ENCODE data around the gene FTCD.
"Not testable (repeated sequence)": the region's sequence is repeated elsewhere in the genome, so short reads cannot be mapped to it uniquely, and the experiment has no call there.

FTCD gene

DNA sequence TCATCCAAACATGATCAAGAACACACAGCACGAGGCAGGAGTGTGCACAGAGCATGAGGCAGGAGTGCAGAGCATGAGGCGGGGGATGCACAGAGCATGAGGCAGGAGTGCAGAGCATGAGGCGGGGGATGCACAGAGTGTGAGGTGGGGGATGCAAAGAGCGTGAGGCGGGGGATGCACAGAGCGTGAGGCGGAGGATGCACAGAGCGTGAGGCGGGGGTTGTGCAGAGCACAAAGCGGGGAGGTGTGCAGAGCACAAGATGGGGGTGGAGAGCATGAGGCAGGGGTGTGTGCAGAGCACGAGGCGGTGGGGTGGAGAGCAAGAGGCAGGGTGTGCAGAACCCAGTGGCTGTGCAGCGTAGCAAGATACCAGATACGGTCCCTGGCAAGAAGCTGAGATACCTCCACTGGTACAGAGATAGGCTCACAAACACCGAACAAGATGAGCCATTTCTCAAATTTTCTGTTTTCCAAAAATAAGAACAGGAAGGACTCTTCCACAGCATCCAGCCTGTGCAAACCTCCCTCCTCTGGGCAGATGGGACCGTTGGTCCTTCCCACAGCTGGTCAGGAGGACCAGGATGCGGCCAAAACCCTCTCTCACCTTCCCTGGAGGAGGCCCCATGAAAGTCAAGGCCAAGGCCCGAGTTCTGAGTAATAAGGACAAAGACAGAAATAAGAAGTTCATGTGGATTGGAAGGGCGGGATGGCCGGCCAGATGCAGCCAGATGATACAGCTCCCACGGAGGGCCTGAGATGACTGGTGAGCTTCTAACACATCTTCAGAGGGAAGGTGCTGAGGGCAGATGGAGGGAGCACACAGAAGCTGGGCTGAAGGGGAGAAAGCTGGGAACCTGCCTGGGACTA lies 16.9 kb upstream of the FTCD start:
- no peak for FAIRE-seq
- no peak for DNase-seq (ENCODE audit: insufficient read length, low spot score)

DNA sequence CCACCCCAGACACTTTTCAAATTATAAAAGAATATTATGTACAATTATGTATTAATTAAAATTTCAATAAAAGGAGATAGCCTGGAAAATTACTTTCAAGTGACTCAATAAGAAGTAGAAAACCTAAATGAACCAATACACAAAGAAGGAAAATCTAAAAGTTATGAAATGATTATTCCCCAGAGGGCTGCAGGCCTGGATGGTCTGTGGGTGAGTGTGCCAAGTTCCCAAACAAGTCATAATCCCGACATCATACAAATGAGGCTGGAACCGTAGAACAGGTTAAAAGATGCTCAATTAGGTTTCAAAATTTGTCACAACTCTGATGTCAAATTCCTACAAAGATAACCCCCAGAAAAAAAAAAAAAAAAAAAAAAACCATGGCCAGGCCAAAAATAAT lies 16.2 kb upstream of the FTCD start:
- FAIRE-seq, result no peak

DNA sequence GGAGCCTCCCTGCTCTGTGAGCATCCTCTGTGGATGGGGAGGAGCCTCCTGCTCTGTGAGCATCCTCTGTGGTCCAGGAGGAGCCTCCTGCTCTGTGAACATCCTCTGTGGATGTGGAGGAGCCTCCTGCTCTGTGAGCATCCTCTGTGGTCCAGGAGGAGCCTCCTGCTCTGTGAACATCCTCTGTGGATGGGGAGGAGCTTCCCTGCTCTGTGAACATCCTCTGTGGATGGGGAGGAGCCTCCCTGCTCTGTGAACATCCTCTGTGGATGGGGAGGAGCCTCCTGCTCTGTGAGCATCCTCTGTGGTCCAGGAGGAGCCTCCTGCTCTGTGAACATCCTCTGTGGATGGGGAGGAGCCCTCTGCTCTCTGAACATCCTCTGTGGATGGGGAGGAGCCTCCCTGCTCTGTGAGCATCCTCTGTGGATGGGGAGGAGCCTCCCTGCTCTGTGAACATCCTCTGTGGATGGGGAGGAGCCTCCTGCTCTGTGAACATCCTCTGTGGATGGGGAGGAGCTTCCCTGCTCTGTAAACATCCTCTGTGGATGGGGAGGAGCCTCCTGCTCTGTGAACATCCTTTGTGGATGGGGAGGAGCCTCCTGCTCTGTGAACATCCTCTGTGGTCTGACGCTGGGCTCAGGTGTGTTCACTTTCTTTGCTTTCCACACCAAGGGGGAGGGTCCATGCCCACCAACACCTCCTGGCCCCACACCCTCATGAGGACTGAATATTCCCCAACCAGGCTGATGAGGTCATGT lies 15.2 kb upstream of the FTCD start:
- not testable (repeated sequence) for FAIRE-seq; DNase-seq (ENCODE audit: insufficient read length, low spot score)

More for the DNA sequence above, 16.2 kb upstream of the FTCD start:
- DNase-seq (ENCODE audit: insufficient read length, low spot score), result no peak

DNA sequence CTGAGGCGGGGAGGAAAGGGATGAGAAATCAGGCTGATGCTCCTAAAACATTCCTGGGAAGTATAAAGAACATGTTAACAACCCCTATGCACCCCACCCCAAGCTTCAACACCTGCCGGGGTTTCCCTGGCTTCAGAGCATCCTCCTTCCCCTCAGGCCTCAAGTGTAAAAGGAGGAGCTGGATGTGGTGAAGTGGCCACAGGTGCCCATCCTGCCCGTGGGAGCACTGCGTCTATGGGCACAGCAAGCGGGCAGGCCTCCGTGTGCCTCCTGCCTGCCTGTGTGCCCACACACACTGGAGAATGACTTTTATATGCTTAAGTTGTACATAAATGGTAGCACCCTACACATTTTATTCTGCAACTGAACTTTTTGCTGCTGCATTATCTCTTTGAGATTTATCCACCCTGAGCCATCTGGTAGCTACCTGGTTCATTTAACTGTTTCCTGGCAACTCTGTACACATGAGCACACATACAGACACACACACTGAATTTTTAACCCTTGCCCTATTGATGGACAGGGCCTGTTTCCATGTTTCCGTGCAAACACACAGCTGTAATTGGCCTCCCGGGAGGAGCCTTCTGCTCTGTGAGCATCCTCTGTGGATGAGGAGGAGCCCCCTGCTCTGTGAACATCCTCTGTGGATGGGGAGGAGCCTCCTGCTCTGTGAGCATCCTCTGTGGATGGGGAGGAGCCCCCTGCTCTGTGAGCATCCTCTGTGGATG lies 13.4 kb upstream of the FTCD start:
- FAIRE-seq (no peak), DNase-seq (ENCODE audit: insufficient read length, low spot score) (no peak)

DNA sequence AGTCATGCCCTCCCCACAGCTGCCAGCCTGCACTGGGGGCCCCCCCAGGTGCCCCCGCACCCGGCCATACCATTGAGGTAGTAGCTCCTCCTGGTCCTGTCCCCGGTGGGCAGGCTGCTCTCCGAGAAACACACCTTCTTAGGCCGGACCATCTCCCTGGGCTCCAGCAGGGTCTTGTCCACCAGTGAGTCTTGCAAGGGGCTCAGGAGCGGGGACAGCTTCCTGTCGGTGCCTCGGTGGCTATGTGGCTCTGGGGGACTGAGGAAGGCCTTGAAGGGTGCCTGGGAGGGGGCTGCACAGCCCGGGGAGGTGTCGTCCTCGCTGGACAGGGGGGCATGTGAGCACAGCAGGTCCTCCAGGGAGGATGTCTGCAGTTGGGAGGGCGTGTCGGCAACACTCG lies 12.9 kb upstream of the FTCD start:
- DNase-seq (ENCODE audit: insufficient read length, low spot score) (no peak), FAIRE-seq (no peak)

DNA sequence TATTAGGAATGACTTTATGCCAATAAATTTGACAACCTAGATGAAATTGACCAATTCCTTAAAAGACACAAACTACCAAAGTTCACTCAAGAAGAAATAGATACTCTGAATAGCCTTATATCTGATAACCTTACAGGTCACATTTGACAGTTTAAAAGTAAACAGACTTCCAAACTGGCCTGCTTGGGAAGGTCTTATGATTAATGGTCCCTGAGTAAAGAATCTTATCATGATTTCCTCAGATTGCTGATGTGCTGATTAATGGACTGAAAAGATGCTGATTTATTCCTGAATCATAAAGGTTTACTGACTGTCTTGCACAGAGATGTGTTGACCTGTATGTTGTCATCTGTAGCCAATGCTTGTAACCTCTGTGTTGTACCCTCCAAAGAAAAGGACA lies 9.7 kb upstream of the FTCD start:
- DNase-seq (ENCODE audit: insufficient read length, low spot score), result no peak
- FAIRE-seq, result no peak

DNA sequence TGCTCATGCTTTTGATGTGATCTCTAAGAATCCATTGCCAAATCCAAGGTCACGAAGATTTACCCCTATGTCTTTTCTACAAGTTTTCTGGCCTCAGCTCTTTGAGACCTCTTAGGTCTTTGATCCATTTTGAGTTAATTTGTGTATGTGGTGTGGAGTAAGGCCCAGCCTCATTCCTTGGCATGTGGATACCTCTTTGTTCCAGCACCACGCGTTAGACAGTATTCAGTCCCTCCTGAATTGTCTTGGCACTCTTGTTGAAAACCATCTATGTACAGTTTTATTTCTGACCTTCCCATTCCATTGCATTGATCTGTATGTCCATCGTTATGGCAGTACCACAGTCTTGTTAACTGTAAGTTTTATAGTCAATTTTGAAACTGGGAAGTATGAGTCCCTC lies 8.0 kb upstream of the FTCD start:
- no peak for DNase-seq (ENCODE audit: insufficient read length, low spot score)
- FAIRE-seq, result no peak

DNA sequence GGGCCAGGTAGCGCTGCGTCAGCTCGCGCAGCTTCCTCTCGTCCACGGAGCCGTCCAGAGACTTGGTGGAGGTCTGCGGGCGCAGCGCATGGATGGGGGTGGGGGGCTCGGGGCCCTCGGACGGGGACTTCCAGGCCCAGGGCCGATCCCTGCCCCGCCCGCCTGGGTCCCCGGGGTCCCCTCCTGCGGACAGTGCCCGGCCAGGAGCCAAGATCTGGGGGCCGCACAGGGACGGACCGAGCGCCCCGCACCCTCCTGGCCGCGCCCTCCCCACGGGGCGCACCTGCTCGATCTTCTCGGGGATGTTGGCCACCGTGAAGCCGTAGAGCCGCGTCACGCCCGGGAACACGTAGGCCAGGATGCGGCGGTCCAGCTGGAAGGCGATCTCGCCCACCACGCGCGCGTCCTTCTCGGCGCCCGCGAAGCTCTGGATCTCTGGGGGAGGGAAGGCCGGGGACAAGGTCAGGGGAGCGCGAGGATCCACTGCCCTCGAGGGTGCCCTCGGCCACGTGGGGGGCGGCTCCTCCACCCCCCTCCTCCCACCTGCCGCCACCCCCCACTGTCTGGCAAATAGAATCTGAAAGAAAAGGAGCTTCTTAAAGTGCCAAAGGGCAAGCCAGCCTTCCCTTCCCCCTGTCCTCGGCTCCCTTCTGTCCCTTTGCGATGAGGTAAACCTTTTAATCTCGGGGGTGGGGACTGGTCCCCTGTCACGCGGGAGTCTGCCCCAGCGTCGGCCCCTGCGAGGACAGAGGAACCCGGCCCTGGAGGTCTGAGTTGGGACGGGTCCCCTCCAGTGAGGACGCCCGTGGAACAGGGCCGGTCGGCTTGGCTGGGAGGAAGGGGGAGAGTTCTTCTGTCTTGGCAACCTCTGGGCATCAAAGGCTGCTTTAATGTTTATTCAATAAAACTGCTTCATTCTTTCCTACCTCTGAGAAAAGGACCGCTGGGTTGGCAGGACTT lies 6.5 kb upstream of the FTCD start:
- DNase-seq (ENCODE audit: insufficient read length, low spot score), result no peak
- FAIRE-seq, result no peak

DNA sequence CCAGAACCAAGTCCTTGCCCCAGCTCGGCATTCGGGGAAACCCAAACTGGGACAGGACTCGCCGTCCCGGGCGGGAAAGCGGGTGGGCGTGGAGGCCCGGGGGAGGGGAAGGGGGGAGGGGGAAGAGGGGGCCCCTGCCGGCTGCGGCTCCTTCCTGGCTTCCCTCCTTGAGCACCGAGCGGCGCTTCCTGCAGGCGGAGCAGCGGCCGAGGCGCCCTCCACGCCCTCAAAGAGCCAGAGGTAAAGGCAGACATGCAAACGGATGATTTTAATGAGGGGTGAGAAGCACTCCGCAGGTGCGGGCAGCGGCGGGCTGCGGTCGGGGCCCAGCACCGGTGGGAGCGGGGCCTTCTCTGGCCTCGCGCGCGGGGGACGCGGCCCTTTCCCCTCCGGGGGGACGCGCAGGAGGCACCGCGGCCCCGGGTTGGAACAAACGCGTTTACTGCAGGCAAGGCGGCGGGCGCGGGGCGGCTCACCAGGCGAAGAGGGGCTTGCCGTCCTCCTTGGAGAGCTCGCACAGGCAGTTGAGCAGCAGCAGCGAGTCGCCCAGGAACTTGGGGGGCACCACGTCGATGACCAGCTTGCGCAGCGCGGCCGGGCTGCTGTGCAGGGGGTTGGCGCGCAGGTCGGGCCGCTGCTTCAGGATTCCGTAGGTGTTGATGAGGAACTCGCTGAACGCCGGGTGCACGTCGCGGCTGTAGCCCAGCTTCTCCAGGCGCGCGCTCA lies 5.7 kb upstream of the FTCD start:
- FAIRE-seq, result no peak

DNA sequence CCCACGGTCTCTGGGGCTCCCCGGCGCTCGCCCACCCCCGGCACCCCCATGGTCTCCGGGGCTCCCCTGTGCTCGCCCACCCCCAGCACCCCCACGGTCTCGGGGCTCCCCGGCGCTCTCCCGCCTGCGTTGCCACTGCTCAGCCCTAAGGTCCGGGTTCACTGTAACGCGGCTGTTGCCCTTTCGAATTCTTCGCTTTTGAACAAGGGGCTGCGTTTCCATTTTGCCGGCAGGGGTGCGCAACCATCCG lies 5.2 kb upstream of the FTCD start:
- DNase-seq (ENCODE audit: insufficient read length, low spot score), result no peak
- no peak for FAIRE-seq

More for the DNA sequence above, 5.7 kb upstream of the FTCD start:
- no peak for DNase-seq (ENCODE audit: insufficient read length, low spot score)

DNA sequence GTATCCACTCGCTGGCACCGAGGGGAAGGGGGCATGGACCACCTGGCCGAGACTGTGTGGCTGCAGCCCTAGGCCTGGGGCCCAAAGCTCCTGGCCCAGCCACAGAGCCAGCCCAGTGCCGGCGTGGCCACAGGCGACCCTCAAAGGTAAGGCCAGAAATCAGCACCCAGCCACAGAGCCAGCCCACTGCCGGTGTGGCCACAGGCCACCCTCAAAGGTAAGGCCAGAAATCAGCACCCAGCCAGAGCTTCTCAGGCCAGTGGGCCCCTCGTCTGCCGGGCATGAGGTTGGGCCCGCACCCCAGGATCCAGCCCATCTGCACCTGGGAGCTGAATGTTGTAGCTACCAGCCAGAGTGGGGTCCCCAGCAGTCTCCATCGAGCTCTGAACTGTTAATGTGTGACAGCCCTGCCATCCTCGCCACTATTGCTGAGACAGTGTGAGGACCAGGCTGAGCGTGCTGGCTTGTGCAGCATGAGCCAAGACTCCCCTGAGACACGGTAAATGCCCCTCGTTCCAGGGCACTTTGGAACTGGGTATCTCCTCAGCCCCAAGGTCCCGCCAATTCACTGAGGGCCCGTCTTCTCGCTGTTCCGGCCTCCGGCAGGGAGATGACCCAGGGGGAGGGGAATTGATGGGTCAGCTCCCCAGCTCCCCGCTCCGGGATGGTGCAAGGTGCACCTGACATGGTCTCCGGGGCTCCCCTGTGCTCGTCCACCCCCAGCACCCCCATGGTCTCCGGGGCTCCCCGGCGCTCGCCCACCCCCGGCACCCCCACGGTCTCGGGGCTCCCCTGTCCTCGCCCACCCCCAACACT lies 4.7 kb upstream of the FTCD start:
- FAIRE-seq, result no peak
- DNase-seq (ENCODE audit: insufficient read length, low spot score), result no peak

DNA sequence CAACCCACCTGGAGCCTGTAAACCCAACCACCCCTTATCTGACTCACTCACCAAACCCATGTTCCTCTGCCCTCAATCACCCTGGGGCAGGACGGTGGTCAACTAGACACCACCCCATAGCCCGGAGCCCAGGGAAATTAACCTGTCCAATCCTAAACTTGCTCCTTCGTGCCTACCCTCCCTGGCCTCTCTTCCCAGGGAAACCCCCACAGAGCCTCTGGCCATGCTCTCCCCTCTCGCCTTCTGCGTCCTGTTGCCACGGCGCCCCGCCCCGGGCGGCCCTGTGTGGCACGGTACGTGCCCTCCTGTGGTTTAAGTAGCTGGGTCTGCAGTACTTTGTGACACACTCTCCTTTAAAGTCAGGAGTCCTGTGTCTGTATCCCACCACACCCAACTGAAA lies 4.0 kb upstream of the FTCD start:
- DNase-seq (ENCODE audit: insufficient read length, low spot score) (no peak), FAIRE-seq (no peak)

DNA sequence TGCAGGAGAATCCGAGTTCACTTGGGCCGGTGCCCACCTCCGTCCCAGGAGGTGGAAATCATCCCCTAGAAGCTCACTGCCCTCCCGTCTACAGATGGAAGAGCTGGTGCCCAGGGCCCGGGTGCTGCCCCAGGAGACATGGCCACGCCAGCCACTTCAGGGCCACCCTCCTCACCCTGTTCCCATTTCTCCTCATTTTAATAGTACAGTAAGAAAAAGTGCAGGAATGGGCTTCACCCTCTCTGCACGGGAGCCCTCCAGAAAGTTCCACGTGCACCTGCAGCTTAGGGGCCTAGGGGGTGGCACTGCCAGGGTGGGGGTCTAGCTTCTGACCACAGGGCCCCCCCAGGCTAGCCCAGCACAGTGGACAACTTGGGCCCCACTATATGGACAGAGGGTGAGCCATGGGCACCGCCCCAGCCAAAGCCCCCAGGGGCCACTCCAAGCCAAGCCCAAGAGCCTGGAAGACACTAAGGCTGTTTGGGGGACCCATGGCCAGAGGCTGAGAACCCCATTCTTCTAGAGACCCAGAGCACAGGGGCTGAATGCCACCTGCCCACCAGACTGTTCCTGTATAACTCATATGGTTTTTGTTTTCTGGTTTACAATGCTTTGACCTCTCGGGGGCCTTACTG lies 3.4 kb upstream of the FTCD start:
- DNase-seq (ENCODE audit: insufficient read length, low spot score) (no peak), FAIRE-seq (no peak)

DNA sequence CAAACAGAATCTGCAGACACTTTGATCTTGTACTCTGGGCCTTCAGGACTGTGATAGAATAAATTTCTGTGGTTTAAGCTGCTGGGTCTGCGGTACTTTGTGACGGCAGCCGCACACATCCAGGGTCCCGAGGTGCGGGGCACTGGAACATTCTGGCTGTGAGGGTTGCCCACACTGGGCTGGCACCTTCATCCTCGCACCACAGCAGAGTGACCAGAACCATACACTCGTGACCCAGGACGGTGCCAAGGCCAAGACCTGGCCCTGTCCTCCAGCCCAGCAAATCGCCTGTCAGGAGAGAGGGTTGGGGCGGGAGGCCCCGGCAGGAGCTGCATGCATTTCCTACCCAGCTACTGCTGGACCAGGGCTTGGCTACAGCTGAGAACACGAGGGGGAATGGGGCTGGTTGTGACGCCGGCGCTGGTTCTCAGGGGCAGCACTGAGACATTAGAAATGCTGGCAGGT lies 2.6 kb upstream of the FTCD start:
- no peak for FAIRE-seq
- DNase-seq (ENCODE audit: insufficient read length, low spot score), result no peak

DNA sequence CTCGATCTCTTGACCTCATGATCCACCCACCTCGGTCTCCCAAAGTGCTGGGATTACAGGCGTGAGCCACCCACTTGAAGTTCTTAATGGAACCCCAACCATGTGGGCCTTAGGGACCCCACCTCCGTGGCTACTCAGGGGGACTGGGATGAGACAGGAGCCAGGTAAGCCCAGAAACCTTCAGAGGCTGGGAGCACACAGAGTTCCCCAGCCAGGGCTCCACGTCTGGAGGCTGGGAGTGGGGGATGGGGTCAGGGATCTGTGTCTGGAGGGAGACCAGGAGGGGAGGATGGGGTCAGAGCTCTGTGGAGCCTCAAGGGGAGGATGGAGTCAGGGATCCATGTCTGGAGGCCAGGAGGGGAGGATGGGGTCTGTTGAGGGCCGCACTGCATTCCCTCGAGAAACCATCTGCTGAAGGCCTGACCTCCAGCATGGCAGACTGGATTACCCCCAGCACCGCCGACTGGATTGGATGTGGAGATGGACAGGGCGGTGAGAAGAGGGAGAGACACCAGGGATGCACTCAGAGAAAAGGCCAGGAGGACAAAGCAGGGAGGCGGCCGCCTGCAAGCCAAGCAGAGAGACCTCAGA lies 2.1 kb upstream of the FTCD start:
- DNase-seq (ENCODE audit: insufficient read length, low spot score) (no peak), FAIRE-seq (no peak)

DNA sequence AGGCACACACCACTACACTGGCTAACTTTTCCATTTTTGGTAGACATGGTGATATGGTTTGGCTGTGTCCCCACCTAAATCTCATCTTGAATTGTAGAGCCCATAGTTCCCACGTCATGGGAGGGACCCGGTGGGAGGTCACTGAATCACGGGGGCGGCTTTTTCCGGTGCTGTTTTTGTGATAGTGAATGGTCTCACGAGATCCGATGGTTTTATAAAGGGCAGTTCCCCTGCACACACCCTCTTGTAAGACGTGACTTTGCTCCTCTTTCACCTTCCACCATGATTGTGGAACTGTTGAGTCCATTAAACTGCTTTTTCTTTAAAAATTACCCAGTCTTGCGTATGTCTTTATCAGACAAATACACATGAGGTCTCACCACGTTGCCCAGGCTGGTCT lies 1.3 kb upstream of the FTCD start:
- DNase-seq (ENCODE audit: insufficient read length, low spot score), result no peak
- no peak for FAIRE-seq

DNA sequence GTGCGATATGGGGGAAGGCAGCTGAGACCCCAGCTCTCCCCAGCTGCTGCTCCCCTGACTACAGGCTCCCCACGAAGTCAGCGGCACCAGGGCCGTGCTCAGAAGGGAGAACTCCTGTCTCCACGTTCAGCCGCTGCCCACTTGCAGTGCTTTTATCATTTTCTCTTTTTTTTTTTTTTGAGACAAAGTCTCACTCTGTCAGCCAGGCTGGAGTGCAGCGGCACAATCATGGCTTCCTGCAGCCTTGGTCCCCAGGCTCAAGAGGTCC lies 933 bp upstream of the FTCD start:
- no peak for FAIRE-seq
- no peak for DNase-seq (ENCODE audit: insufficient read length, low spot score)

DNA sequence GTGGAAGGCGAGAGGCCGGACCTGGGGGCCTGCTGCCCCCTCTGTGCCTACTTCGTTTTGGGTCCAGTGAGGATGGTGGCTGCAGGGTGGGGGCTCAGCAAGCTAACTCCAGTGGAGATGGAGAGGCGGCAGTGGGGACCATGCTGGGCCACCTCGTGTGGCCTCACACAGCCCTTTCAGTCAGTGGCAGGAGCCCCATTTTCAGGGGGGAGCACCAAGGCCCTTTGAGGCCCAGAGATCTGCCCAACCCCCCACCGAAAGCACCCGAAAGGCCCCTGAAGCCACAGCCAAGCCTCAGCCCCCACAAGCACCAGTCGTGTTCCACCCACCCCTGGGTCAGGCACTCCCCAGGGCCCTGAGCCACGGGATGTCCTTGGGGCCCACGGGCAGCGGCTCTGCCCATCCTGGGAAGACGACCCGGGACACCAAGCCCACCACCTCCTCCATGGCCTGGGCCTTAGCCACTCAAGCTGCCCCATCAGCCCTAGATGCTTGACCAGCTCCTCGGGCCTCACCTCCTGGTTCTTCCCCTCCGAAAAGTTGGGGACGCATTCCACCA lies 345 bp downstream of the FTCD start:
- FAIRE-seq (no peak), DNase-seq (ENCODE audit: insufficient read length, low spot score) (no peak)
